T-helper 1 cell treated with Interleukin-12 subunit alpha and Interleukin-12 subunit beta and Interleukin-4 antibody, amounts not matched to agents 30 μg/mL and 1 μg/mL, for 36 hours (primary cell): ENCODE results near the gene ARMH4.
"Not testable (repeated sequence)": the region's sequence is repeated elsewhere in the genome, so short reads cannot be mapped to it uniquely, and the experiment has no call there.

Source experiments
- H3K27ac Mint-ChIP-seq: one replicate; pipeline ENCODE4 v1.8.0; 2021; ENCODE audit warnings: mild to moderate bottlenecking, mixed read lengths
- H3K27me3 Mint-ChIP-seq: one replicate; pipeline ENCODE4 v1.8.0; 2021; ENCODE audit warnings: low read depth, mixed read lengths
- H3K36me3 Mint-ChIP-seq: one replicate; pipeline ENCODE4 v1.8.0; 2021; ENCODE audit warnings: low read depth, mixed read lengths
- H3K4me1 Mint-ChIP-seq: one replicate; pipeline ENCODE4 v1.8.0; 2021; ENCODE audit warnings: low read depth, mixed read lengths
- H3K4me3 Mint-ChIP-seq: one replicate; pipeline ENCODE4 v1.8.0; 2021; ENCODE audit warnings: mild to moderate bottlenecking, moderate library complexity, mixed read lengths
- H3K9me3 Mint-ChIP-seq: one replicate; pipeline ENCODE4 v1.8.0; 2021; ENCODE audit warnings: mixed read lengths

The ARMH4 gene

GRCh38 chr14:58130116-58130782 lies 21.8 kb downstream of the ARMH4 start:
- H3K27me3 Mint-ChIP-seq, result no peaks in the 10 kb centered on the region
- no peak overlapping the region for H3K4me3 Mint-ChIP-seq
- no peak overlapping the region for H3K27ac Mint-ChIP-seq
- H3K9me3 Mint-ChIP-seq, result peaks cover 11% of the 10 kb centered on the region
- H3K36me3 Mint-ChIP-seq, result peaks cover 1% of the 10 kb centered on the region
- H3K4me1 Mint-ChIP-seq, result no peaks in the 10 kb centered on the region

- Mint-ChIP-seq H3K4me1 (no peaks in the 10 kb centered on the region), H3K27me3 (no peaks in the 10 kb centered on the region), H3K27ac (no peak overlapping the region), H3K9me3 (peaks cover 17% of the 10 kb centered on the region), H3K4me3 (no peak overlapping the region), H3K36me3 (peaks cover 1% of the 10 kb centered on the region)
These were observed 22.8 kb downstream of the ARMH4 start for GRCh38 chr14:58129208-58129607.

- no peaks in the 10 kb centered on the region for H3K27me3 Mint-ChIP-seq
- H3K27ac Mint-ChIP-seq, result no peak overlapping the region
- H3K4me1 Mint-ChIP-seq, result no peaks in the 10 kb centered on the region
- peaks cover 1% of the 10 kb centered on the region for H3K36me3 Mint-ChIP-seq
- peaks cover 17% of the 10 kb centered on the region for H3K9me3 Mint-ChIP-seq
- H3K4me3 Mint-ChIP-seq, result no peak overlapping the region
These were observed 23.6 kb downstream of the ARMH4 start for GRCh38 chr14:58128416-58128815.

DNA sequence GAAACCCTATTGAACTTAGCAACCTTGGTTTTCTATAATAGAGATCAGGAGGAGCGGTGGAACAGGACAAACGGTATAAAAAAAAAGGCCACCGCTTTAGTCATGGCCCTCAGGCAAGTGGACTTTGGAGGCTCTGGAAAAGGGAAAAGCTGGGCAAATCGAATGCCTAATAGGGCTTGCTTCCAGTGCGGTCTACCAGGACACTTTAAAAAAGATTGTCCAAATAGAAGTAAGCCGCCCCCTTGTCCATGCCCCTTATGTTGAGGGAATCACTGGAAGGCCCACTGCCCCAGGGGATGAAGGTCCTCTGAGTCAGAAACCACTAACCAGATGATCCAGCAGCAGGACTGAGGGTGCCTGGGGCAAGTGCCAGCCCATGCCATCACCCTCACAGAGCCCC lies 29.5 kb downstream of the ARMH4 start:
- H3K4me1 Mint-ChIP-seq, H3K36me3 Mint-ChIP-seq, H3K27me3 Mint-ChIP-seq, H3K27ac Mint-ChIP-seq, H3K4me3 Mint-ChIP-seq: not testable (repeated sequence)
- H3K9me3 Mint-ChIP-seq, result peaks cover 17% of the 10 kb centered on the region

- no peak overlapping the region for H3K4me3 Mint-ChIP-seq
- peaks cover 17% of the 10 kb centered on the region for H3K9me3 Mint-ChIP-seq
- H3K36me3 Mint-ChIP-seq, result peaks cover 1% of the 10 kb centered on the region
- H3K4me1 Mint-ChIP-seq, result no peaks in the 10 kb centered on the region
- peaks cover 7% of the 10 kb centered on the region for H3K27me3 Mint-ChIP-seq
- H3K27ac Mint-ChIP-seq, result no peak overlapping the region
These were observed 30.4 kb downstream of the ARMH4 start for GRCh38 chr14:58121530-58122186.

GRCh38 chr14:58119381-58119780 lies 32.6 kb downstream of the ARMH4 start:
- peaks cover 12% of the 10 kb centered on the region for H3K27me3 Mint-ChIP-seq
- no peaks in the 10 kb centered on the region for H3K4me1 Mint-ChIP-seq
- no peak overlapping the region for H3K27ac Mint-ChIP-seq
- no peak overlapping the region for H3K4me3 Mint-ChIP-seq
- no peaks in the 10 kb centered on the region for H3K36me3 Mint-ChIP-seq
- H3K9me3 Mint-ChIP-seq, result no peaks in the 10 kb centered on the region

- Mint-ChIP-seq H3K9me3 (no peaks in the 10 kb centered on the region), H3K36me3 (no peaks in the 10 kb centered on the region), H3K4me3 (no peak overlapping the region), H3K27ac (no peak overlapping the region), H3K4me1 (no peaks in the 10 kb centered on the region), H3K27me3 (peaks cover 12% of the 10 kb centered on the region)
These were observed 33.8 kb downstream of the ARMH4 start for GRCh38 chr14:58118097-58118815.

- Mint-ChIP-seq H3K36me3 (no peaks in the 10 kb centered on the region), H3K27ac (no peak overlapping the region), H3K4me3 (no peak overlapping the region), H3K27me3 (peaks cover 23% of the 10 kb centered on the region), H3K9me3 (no peaks in the 10 kb centered on the region), H3K4me1 (no peaks in the 10 kb centered on the region)
These were observed 42.3 kb downstream of the ARMH4 start for GRCh38 chr14:58109744-58110143.

GRCh38 chr14:58108717-58109116 lies 43.3 kb downstream of the ARMH4 start:
- H3K27ac Mint-ChIP-seq, result no peak overlapping the region
- H3K4me1 Mint-ChIP-seq, result no peaks in the 10 kb centered on the region
- H3K9me3 Mint-ChIP-seq, result no peaks in the 10 kb centered on the region
- peaks cover 23% of the 10 kb centered on the region for H3K27me3 Mint-ChIP-seq
- H3K4me3 Mint-ChIP-seq, result no peak overlapping the region
- no peaks in the 10 kb centered on the region for H3K36me3 Mint-ChIP-seq

DNA sequence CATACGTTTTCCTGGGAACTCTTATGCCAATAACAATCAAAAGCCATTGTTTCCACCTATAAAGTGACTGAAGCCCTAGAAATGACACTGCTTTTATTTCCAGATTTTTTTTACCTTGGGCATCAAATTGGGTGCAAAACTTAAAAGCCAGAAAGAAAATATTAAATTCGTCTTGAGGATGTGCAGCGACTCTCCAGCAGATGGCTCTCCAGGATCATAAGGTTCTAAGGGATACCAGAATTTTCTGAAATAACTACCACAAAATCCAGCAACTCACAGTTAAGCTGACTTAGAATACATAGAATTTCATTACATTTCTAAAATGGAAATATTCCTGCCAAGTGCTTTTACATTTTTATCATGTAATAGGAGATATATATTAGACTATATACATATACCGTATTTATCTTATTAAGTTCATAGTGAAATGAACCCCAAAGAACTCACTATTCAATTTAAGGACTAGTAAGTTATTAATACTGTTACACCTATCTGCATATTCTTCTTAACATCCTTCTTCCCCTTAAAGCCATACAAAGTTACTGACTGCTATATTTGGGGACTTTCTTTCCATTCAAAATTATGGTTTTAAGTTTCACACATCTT lies 44.0 kb downstream of the ARMH4 start:
- H3K27ac Mint-ChIP-seq, result no peak overlapping the region
- H3K36me3 Mint-ChIP-seq, result no peaks in the 10 kb centered on the region
- H3K27me3 Mint-ChIP-seq, result peaks cover 23% of the 10 kb centered on the region
- H3K9me3 Mint-ChIP-seq, result no peaks in the 10 kb centered on the region
- no peak overlapping the region for H3K4me3 Mint-ChIP-seq
- no peaks in the 10 kb centered on the region for H3K4me1 Mint-ChIP-seq

GRCh38 chr14:58107041-58107440 lies 45.0 kb downstream of the ARMH4 start:
- H3K27ac Mint-ChIP-seq, result no peak overlapping the region
- peaks cover 12% of the 10 kb centered on the region for H3K27me3 Mint-ChIP-seq
- no peaks in the 10 kb centered on the region for H3K36me3 Mint-ChIP-seq
- H3K4me1 Mint-ChIP-seq, result no peaks in the 10 kb centered on the region
- no peaks in the 10 kb centered on the region for H3K9me3 Mint-ChIP-seq
- H3K4me3 Mint-ChIP-seq, result no peak overlapping the region

DNA sequence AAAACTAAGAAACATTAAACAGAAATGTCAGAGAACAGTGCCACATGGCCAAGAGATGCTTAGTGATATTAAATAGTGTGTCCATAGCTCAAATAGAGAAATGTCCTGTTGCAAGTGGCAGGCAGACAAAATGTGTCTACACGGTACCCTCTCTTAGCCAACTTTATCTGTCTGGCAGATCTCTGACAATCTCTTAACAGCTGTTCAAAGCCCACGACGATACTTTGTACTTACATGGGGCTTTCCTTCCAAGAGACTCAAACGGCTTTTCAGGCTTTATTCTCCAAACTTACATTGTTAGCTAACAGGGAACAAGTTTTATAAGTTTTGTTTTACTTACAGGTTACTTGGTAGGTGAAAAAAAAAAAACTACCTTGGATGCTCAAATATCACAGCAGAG lies 45.6 kb downstream of the ARMH4 start:
- H3K27me3 Mint-ChIP-seq, result peaks cover 11% of the 10 kb centered on the region
- no peaks in the 10 kb centered on the region for H3K9me3 Mint-ChIP-seq
- no peak overlapping the region for H3K27ac Mint-ChIP-seq
- no peaks in the 10 kb centered on the region for H3K36me3 Mint-ChIP-seq
- no peaks in the 10 kb centered on the region for H3K4me1 Mint-ChIP-seq
- no peak overlapping the region for H3K4me3 Mint-ChIP-seq

DNA sequence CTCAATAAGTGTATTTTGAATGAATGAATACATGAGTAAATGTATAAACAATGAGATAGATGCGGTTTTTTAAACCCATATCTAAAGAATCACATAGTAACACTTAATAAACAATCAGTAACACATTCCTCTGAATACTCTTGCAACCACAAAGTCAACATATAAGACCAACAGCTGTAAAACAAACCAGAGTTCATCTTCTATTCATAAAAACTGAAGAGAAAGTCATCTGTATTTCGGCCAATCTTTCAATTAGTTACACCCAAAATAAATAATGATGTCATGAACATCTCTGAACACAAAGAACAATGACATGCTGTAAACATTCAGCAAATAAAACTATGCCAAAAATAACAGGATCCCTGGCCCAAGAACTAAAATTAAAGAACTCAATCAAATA lies 47.2 kb downstream of the ARMH4 start:
- Mint-ChIP-seq H3K9me3 (no peaks in the 10 kb centered on the region), H3K4me1 (no peaks in the 10 kb centered on the region), H3K4me3 (no peak overlapping the region), H3K27ac (no peak overlapping the region), H3K36me3 (no peaks in the 10 kb centered on the region), H3K27me3 (peaks cover 11% of the 10 kb centered on the region)

GRCh38 chr14:58100735-58101368 lies 51.2 kb downstream of the ARMH4 start:
- Mint-ChIP-seq H3K9me3 (no peaks in the 10 kb centered on the region), H3K27ac (no peak overlapping the region), H3K4me1 (no peaks in the 10 kb centered on the region), H3K27me3 (peaks cover 4% of the 10 kb centered on the region), H3K36me3 (no peaks in the 10 kb centered on the region), H3K4me3 (no peak overlapping the region)
